Activated naive CD8-positive, alpha-beta T cell treated with anti-CD3 and anti-CD28 coated beads for 36 hours (primary cell): ENCODE data around the gene DEFB132. TPM values are rescaled to one million over a fixed set of nuclear protein-coding genes. Genes with fewer than 3 reads are reported as not detected.
A peak's percentile ranks its signal among the peaks of the same experiment; 100 is the strongest.

ENCODE experiments used
- DNase-seq: peaks from one replicate; pipeline ENCODE4 v3.0.0; 2021
- H3K27ac Mint-ChIP-seq: one replicate; pipeline ENCODE4 v1.8.0; 2022; ENCODE audit warnings: mild to moderate bottlenecking, moderate library complexity, mixed read lengths
- H3K27me3 Mint-ChIP-seq: one replicate; pipeline ENCODE4 v1.8.0; 2022; ENCODE audit warnings: mild to moderate bottlenecking, mixed read lengths
- H3K36me3 Mint-ChIP-seq: one replicate; pipeline ENCODE4 v1.8.0; 2021; ENCODE audit warnings: mild to moderate bottlenecking, mixed read lengths
- H3K4me1 Mint-ChIP-seq: one replicate; pipeline ENCODE4 v1.8.0; 2021; ENCODE audit warnings: mixed read lengths
- H3K4me3 Mint-ChIP-seq: one replicate; pipeline ENCODE4 v1.8.0; 2022; ENCODE audit warnings: mild to moderate bottlenecking, moderate library complexity, mixed read lengths
- H3K9me3 Mint-ChIP-seq: one replicate; pipeline ENCODE4 v1.8.0; 2022; ENCODE audit warnings: mixed read lengths
- total RNA-seq, 2 experiments: library from RNA; stranded (reverse); gene quantifications; one replicate each; pipeline ENCODE4 v1.2.3, GENCODE V29; 2021

Gene DEFB132
- total RNA-seq, 2 experiments from 2014 or later: not detected

- DNase-seq: no peak
- H3K4me3 Mint-ChIP-seq: no peak overlapping the region
Observed at GRCh38 chr20:276620-277495, 19.3 kb downstream of the DEFB132 start.

GRCh38 chr20:277496-277781 lies 19.9 kb downstream of the DEFB132 start:
- H3K4me1 Mint-ChIP-seq: no peaks in the 10 kb centered on the region
- H3K27me3 Mint-ChIP-seq: no peaks in the 10 kb centered on the region
- peaks cover 1% of the 10 kb centered on the region for H3K9me3 Mint-ChIP-seq
- H3K36me3 Mint-ChIP-seq: peaks cover 3% of the 10 kb centered on the region
- no peak for DNase-seq
- H3K27ac Mint-ChIP-seq: no peak overlapping the region
- no peak overlapping the region for H3K4me3 Mint-ChIP-seq

More at GRCh38 chr20:276620-277495, 19.3 kb downstream of the DEFB132 start:
- peaks cover 1% of the 10 kb centered on the region for H3K9me3 Mint-ChIP-seq
- no peaks in the 10 kb centered on the region for H3K27me3 Mint-ChIP-seq
- H3K4me1 Mint-ChIP-seq: no peaks in the 10 kb centered on the region
- peaks cover 3% of the 10 kb centered on the region for H3K36me3 Mint-ChIP-seq
- no peak overlapping the region for H3K27ac Mint-ChIP-seq

GRCh38 chr20:278181-278580 lies 20.7 kb downstream of the DEFB132 start:
- Mint-ChIP-seq H3K9me3 (peaks cover 1% of the 10 kb centered on the region), H3K36me3 (peaks cover 3% of the 10 kb centered on the region)

GRCh38 chr20:278607-279571 lies 21.4 kb downstream of the DEFB132 start:
- peaks cover 3% of the 10 kb centered on the region for H3K36me3 Mint-ChIP-seq
- H3K4me3 Mint-ChIP-seq: no peak overlapping the region
- H3K27ac Mint-ChIP-seq: no peak overlapping the region
- DNase-seq: no peak
- peaks cover 1% of the 10 kb centered on the region for H3K9me3 Mint-ChIP-seq
- H3K27me3 Mint-ChIP-seq: no peaks in the 10 kb centered on the region
- H3K4me1 Mint-ChIP-seq: no peaks in the 10 kb centered on the region

More at GRCh38 chr20:278181-278580, 20.7 kb downstream of the DEFB132 start:
- Mint-ChIP-seq H3K4me3 (no peak overlapping the region), H3K27me3 (no peaks in the 10 kb centered on the region), H3K27ac (no peak overlapping the region), H3K4me1 (no peaks in the 10 kb centered on the region)
- DNase-seq: no peak

GRCh38 chr20:284172-284571 lies 26.6 kb downstream of the DEFB132 start:
- Mint-ChIP-seq H3K27me3 (no peaks in the 10 kb centered on the region), H3K4me3 (no peak overlapping the region), H3K36me3 (peaks cover 3% of the 10 kb centered on the region), H3K9me3 (no peaks in the 10 kb centered on the region), H3K4me1 (peaks cover 6% of the 10 kb centered on the region), H3K27ac (no peak overlapping the region)
- no peak for DNase-seq

GRCh38 chr20:286508-286907 lies 29.0 kb downstream of the DEFB132 start:
- no peaks in the 10 kb centered on the region for H3K9me3 Mint-ChIP-seq
- H3K36me3 Mint-ChIP-seq: peaks cover 4% of the 10 kb centered on the region
- H3K4me1 Mint-ChIP-seq: peaks cover 10% of the 10 kb centered on the region
- no peaks in the 10 kb centered on the region for H3K27me3 Mint-ChIP-seq
- no peak overlapping the region for H3K27ac Mint-ChIP-seq
- no peak for DNase-seq
- no peak overlapping the region for H3K4me3 Mint-ChIP-seq

- Mint-ChIP-seq H3K4me1 (peaks cover 10% of the 10 kb centered on the region), H3K27me3 (no peaks in the 10 kb centered on the region), H3K36me3 (peaks cover 4% of the 10 kb centered on the region), H3K4me3 (no peak overlapping the region), H3K27ac (no peak overlapping the region), H3K9me3 (no peaks in the 10 kb centered on the region)
- DNase-seq: no peak
Observed at GRCh38 chr20:288956-289692, 31.6 kb downstream of the DEFB132 start.

GRCh38 chr20:289693-290083 lies 32.2 kb downstream of the DEFB132 start:
- H3K27ac Mint-ChIP-seq: no peak overlapping the region
- H3K4me3 Mint-ChIP-seq: no peak overlapping the region
- DNase-seq: no peak
- H3K9me3 Mint-ChIP-seq: no peaks in the 10 kb centered on the region
- H3K4me1 Mint-ChIP-seq: peaks cover 10% of the 10 kb centered on the region
- peaks cover 4% of the 10 kb centered on the region for H3K36me3 Mint-ChIP-seq
- H3K27me3 Mint-ChIP-seq: no peaks in the 10 kb centered on the region

GRCh38 chr20:290084-290831 lies 32.7 kb downstream of the DEFB132 start, which contains the start of gene C20orf96:
Gene C20orf96 (minus strand): TSS chr20:290750. CDS start chr20:290610, 140 bp downstream.
- no peaks in the 10 kb centered on the region for H3K9me3 Mint-ChIP-seq
- peak; percentile 89 for DNase-seq
- H3K27ac Mint-ChIP-seq: no peak within 1 kb of the TSS

GRCh38 chr20:294602-295001 lies 37.1 kb downstream of the DEFB132 start:
- peaks cover 14% of the 10 kb centered on the region for H3K4me1 Mint-ChIP-seq
- DNase-seq: no peak
- peaks cover 18% of the 10 kb centered on the region for H3K36me3 Mint-ChIP-seq
- no peak overlapping the region for H3K27ac Mint-ChIP-seq
- H3K9me3 Mint-ChIP-seq: no peaks in the 10 kb centered on the region
- peaks cover 3% of the 10 kb centered on the region for H3K27me3 Mint-ChIP-seq
- H3K4me3 Mint-ChIP-seq: no peak overlapping the region

More at GRCh38 chr20:290084-290831, 32.7 kb downstream of the DEFB132 start, which contains the start of gene C20orf96:
- H3K36me3 Mint-ChIP-seq: peaks cover 4% of the 10 kb centered on the region
- no peak within 1 kb of the TSS for H3K4me3 Mint-ChIP-seq
- peaks cover 10% of the 10 kb centered on the region for H3K4me1 Mint-ChIP-seq
- H3K27me3 Mint-ChIP-seq: no peaks in the 10 kb centered on the region

GRCh38 chr20:295804-296203 lies 38.3 kb downstream of the DEFB132 start:
- Mint-ChIP-seq H3K4me3 (peak overlapping the region; percentile 95), H3K4me1 (peaks cover 21% of the 10 kb centered on the region), H3K36me3 (peaks cover 24% of the 10 kb centered on the region), H3K27ac (peak overlapping the region; percentile 70), H3K9me3 (no peaks in the 10 kb centered on the region), H3K27me3 (peaks cover 3% of the 10 kb centered on the region)
- DNase-seq: no peak

- Mint-ChIP-seq H3K9me3 (no peaks in the 10 kb centered on the region), H3K4me1 (peaks cover 35% of the 10 kb centered on the region), H3K36me3 (peaks cover 34% of the 10 kb centered on the region), H3K27me3 (peaks cover 3% of the 10 kb centered on the region), H3K4me3 (peak within 1 kb of the TSS; percentile 100), H3K27ac (peak within 1 kb of the TSS; percentile 98)
- peak; percentile 91 for DNase-seq
Observed at GRCh38 chr20:297098-297924, 39.8 kb downstream of the DEFB132 start, which contains the start of gene ZCCHC3. Gene ZCCHC3 (plus strand): TSS chr20:297570. CDS start chr20:297587, 17 bp downstream.
